Measurements from ENCODE around the gene TNFRSF6B. TPM values are rescaled to one million over a fixed set of nuclear protein-coding genes. Genes with fewer than 3 reads are reported as not detected.

The TNFRSF6B gene
- total and polyA plus RNA-seq, 2 of the 4 experiments (the other 2 are of a cell fraction): 1.3 to 11.0 TPM

- no peak overlapping the region for H4K5ac ChIP-seq (ENCODE audit: low read depth, low read length)
- H3K18ac ChIP-seq (ENCODE audit: low read depth, low read length): no peak overlapping the region
- no peaks in the 10 kb centered on the region for H3K27me3 ChIP-seq (ENCODE audit: control insufficient read depth, insufficient read depth, low read length)
- H2AK9ac ChIP-seq (replicated peaks; ENCODE audit: low read depth, low read length, poor library complexity): no peak overlapping the region
- ChIA-PET POLR2A (ENCODE audit: unreplicated experiment) (interaction anchor here (1.2 kb wide), 1 partner anchor 14 kb away, joined by 4 read pairs; the partner anchor contains the start of genes ARFRP1 and ZGPAT), CTCF (no interaction called here)
- H3K14ac ChIP-seq (replicated peaks; ENCODE audit: low read depth, low read length): no peak overlapping the region
- H2BK15ac ChIP-seq (ENCODE audit: low read depth, low read length): no peak overlapping the region
- in situ Hi-C loops (cut with MboI; ENCODE audit: low sequenced_read_pairs) (no loop called here), dilution Hi-C loops (cut with HindIII; ENCODE audit: low sequenced_read_pairs, unreplicated experiment) (no loop called here), intact Hi-C loops (cut with micrococcal nuclease) (no loop called here)
- DNase-seq: no peak
- H4K8ac ChIP-seq (ENCODE audit: low read depth in 2 of 2, low read length in 2 of 2): no peak overlapping the region
- peaks cover 13% of the 10 kb centered on the region for H3K4me1 ChIP-seq (ENCODE audit: control insufficient read depth, insufficient read depth, low read length)
- H3K27ac ChIP-seq (ENCODE audit: insufficient read depth, low read length): no peak overlapping the region
- no peaks in the 10 kb centered on the region for H4K20me1 ChIP-seq (ENCODE audit: insufficient read depth, low read length)
- WGBS, 2 experiments (ENCODE audit: extremely low coverage in 2 of 2, insufficient read length in 1 of 2): 93% methylated on average over 11 of the region's 21 CpGs; no CpG with 5 or more reads in 1 of the 2 experiments
- H3K23ac ChIP-seq (ENCODE audit: low read depth, low read length): no peak overlapping the region
- no peak overlapping the region for H3K56ac ChIP-seq (ENCODE audit: extremely low read depth, insufficient read depth, low read length)
- no peaks in the 10 kb centered on the region for H3K9me3 ChIP-seq (ENCODE audit: control insufficient read depth, insufficient read depth, low read length)
- H3K9me1 ChIP-seq (ENCODE audit: insufficient read depth, low read length): no peaks in the 10 kb centered on the region
- BruUV-seq (replicated peaks): no TSS peak
- no peak overlapping the region for H3K4me2 ChIP-seq (ENCODE audit: low read depth, low read length)
- no peak overlapping the region for H3K4ac ChIP-seq (ENCODE audit: low read depth, low read length)
- no peak overlapping the region for H2AK5ac ChIP-seq (ENCODE audit: low read depth, low read length)
- no peak overlapping the region for H2BK5ac ChIP-seq (ENCODE audit: low read depth, low read length, poor library complexity, severe bottlenecking)
- H2BK120ac ChIP-seq (ENCODE audit: low read depth, low read length): no peak overlapping the region
- no peak overlapping the region for H3K9ac ChIP-seq (ENCODE audit: low read depth, low read length)
- H3K79me1 ChIP-seq (ENCODE audit: low read depth in 1 of 2, low read length in 2 of 2): peaks cover 8 to 26% of the 10 kb centered on the region in 2 experiments; a peak in 3 of 4 replicates
- no peak overlapping the region for H2BK20ac ChIP-seq (ENCODE audit: low read depth, low read length)
- H3K4me3 ChIP-seq (ENCODE audit: insufficient read depth, low read depth, low read length): no peak overlapping the region
- H3K36me3 ChIP-seq (ENCODE audit: control insufficient read depth, insufficient read depth, low read length): peaks cover 13% of the 10 kb centered on the region; the same call in 1 of the 2 replicates
- peak overlapping the region; percentile 32 for H2AFZ ChIP-seq (replicated peaks; ENCODE audit: low read length, poor library complexity)
- no peak overlapping the region for H4K91ac ChIP-seq (ENCODE audit: insufficient read depth, low read depth, low read length)
- no peak for ATAC-seq (ENCODE audit: low read depth)
- TF ChIP-seq NFE2L2 (IDR thresholded peaks at IDR 0.05; ENCODE audit: low read depth, low read length): no peak
- TF ChIP-seq, protein P1, sequence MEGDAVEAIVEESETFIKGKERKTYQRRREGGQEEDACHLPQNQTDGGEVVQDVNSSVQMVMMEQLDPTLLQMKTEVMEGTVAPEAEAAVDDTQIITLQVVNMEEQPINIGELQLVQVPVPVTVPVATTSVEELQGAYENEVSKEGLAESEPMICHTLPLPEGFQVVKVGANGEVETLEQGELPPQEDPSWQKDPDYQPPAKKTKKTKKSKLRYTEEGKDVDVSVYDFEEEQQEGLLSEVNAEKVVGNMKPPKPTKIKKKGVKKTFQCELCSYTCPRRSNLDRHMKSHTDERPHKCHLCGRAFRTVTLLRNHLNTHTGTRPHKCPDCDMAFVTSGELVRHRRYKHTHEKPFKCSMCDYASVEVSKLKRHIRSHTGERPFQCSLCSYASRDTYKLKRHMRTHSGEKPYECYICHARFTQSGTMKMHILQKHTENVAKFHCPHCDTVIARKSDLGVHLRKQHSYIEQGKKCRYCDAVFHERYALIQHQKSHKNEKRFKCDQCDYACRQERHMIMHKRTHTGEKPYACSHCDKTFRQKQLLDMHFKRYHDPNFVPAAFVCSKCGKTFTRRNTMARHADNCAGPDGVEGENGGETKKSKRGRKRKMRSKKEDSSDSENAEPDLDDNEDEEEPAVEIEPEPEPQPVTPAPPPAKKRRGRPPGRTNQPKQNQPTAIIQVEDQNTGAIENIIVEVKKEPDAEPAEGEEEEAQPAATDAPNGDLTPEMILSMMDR (conservative IDR thresholded peaks at IDR 0.05; ENCODE audit: low read depth, low read length): no peak
- no peak for TF ChIP-seq BHLHE40 (IDR thresholded peaks at IDR 0.05; ENCODE audit: low read depth, low read length)
- no peak for TF ChIP-seq MXI1 (IDR thresholded peaks at IDR 0.05; ENCODE audit: borderline replicate concordance, low read depth, low read length)
- no peak for TF ChIP-seq FOS (IDR thresholded peaks at IDR 0.05; ENCODE audit: low read depth, low read length)
- no peak for TF ChIP-seq SMC3 (IDR thresholded peaks at IDR 0.05; ENCODE audit: low read depth, low read length)
- no peak for TF ChIP-seq RFX5 (IDR thresholded peaks at IDR 0.05; ENCODE audit: low read depth, low read length)
- TF ChIP-seq CEBPB (IDR thresholded peaks at IDR 0.05; ENCODE audit: low read depth, low read length): no peak
- no peak for TF ChIP-seq RAD21 (IDR thresholded peaks at IDR 0.05; ENCODE audit: low read length)
- TF ChIP-seq POLR2A (IDR thresholded peaks at IDR 0.05; ENCODE audit: low read depth, low read length): no peak; the same call in 1 of the 2 replicates
- TF ChIP-seq USF2 (IDR thresholded peaks at IDR 0.05; ENCODE audit: low read depth, low read length): no peak
- TF ChIP-seq MAFK (IDR thresholded peaks at IDR 0.05; ENCODE audit: low read depth, low read length): no peak
- no peak for TF ChIP-seq MAZ (IDR thresholded peaks at IDR 0.05; ENCODE audit: borderline replicate concordance, low read depth, low read length)
- TF ChIP-seq ELK1 (IDR thresholded peaks at IDR 0.05; ENCODE audit: borderline replicate concordance, low read depth, low read length): no peak
- TF ChIP-seq CHD1 (IDR thresholded peaks at IDR 0.05; ENCODE audit: low read depth, low read length): no peak
Observed at GRCh38 chr20:63693733-63694583, 2.5 kb upstream of the TNFRSF6B start.
